Measurements from ENCODE around the gene PLEKHG7. TPM values are rescaled to one million over a fixed set of nuclear protein-coding genes. Genes with fewer than 3 reads are reported as not detected.

PLEKHG7 gene
- total and polyA plus RNA-seq, 9 of the 15 experiments (the other 6 are each of a cell fraction or from before 2014, with no cell fraction given), result 0.03 TPM; not detected in 8

- H3K27ac ChIP-seq (ENCODE audit: extremely low read depth, low read depth, low read length), result no peak overlapping the region
- H3K9me3 ChIP-seq (replicated peaks; ENCODE audit: control insufficient read depth, insufficient read depth, low read depth, low read length), result no peaks in the 10 kb centered on the region
- no peaks in the 10 kb centered on the region for H3K4me1 ChIP-seq (replicated peaks in 1 of 2; ENCODE audit: control insufficient read depth in 2 of 2, insufficient read depth in 2 of 2, low read length in 2 of 2)
- peaks cover 42% of the 10 kb centered on the region for H3K36me3 ChIP-seq (ENCODE audit: control insufficient read depth, insufficient read depth, low read length)
- intact Hi-C loops (cut with micrococcal nuclease), result no loop called here
- no peak for DNase-seq (ENCODE audit: extremely low read depth in 1 of 4, low spot score in 3 of 4)
- no peak for FAIRE-seq
- H3K9ac ChIP-seq (ENCODE audit: insufficient read depth in 1 of 2, low read depth in 2 of 2, low read length in 2 of 2), result no peak overlapping the region
- H3K4me2 ChIP-seq (ENCODE audit: insufficient read depth, low read length), result no peak overlapping the region
- POLR2A ChIA-PET, result interaction anchor here (1.6 kb wide), 1 partner anchor 13 kb away, joined by 4 read pairs; no protein-coding TSS in a partner anchor
- BruUV-seq (replicated peaks), result no TSS peak
- CTCF ChIA-PET (ENCODE audit: low intra/inter-chr PET ratio), result no interaction called here
- ATAC-seq, result no peak
- H3K79me2 ChIP-seq (ENCODE audit: control insufficient read depth, insufficient read depth, low read length), result no peaks in the 10 kb centered on the region
- H3K4me3 ChIP-seq, result no peak overlapping the region
- H2AFZ ChIP-seq (ENCODE audit: low read depth, low read length), result no peak overlapping the region
- in situ Hi-C loops (cut with MboI), result no loop called here
- 86% methylated on average over 2 of the region's 2 CpGs for WGBS (ENCODE audit: insufficient coverage, low coverage, missing lambda C conversion rate)
- H4K20me1 ChIP-seq (replicated peaks; ENCODE audit: control insufficient read depth, insufficient read depth, low read length), result no peaks in the 10 kb centered on the region
- H3K27me3 ChIP-seq (ENCODE audit: control insufficient read depth in 2 of 2, insufficient read depth in 2 of 2, low read length in 2 of 2), result no peaks in the 10 kb centered on the region
- H3K9me1 ChIP-seq (ENCODE audit: control insufficient read depth, insufficient read depth, low read length), result no peaks in the 10 kb centered on the region
- no peak for TF ChIP-seq ZNF395 (CRISPR knock-in tag; IDR thresholded peaks at IDR 0.05)
- TF ChIP-seq ZNF263 (CRISPR knock-in tag; IDR thresholded peaks at IDR 0.05; ENCODE audit: borderline replicate concordance), result no peak
- no peak for TF ChIP-seq FOXK2 (conservative IDR thresholded peaks at IDR 0.05 in 1 of 2, IDR thresholded peaks at IDR 0.05 in 1 of 2; ENCODE audit: low read depth in 2 of 2)
- no peak for TF ChIP-seq TAF9B (IDR thresholded peaks at IDR 0.05; ENCODE audit: partially characterized antibody)
- TF ChIP-seq MGA (IDR thresholded peaks at IDR 0.05), result no peak
- no peak for TF ChIP-seq DMBX1 (CRISPR knock-in tag; IDR thresholded peaks at IDR 0.05; ENCODE audit: borderline replicate concordance)
- TF ChIP-seq ETS2 (tag; IDR thresholded peaks at IDR 0.05; ENCODE audit: borderline replicate concordance, poor library complexity, severe bottlenecking), result no peak
These were observed 111.8 kb downstream of the PLEKHG7 start for GRCh38 chr12:92814584-92814983.
